ENCODE data around the gene TMEM63C.

DNA sequence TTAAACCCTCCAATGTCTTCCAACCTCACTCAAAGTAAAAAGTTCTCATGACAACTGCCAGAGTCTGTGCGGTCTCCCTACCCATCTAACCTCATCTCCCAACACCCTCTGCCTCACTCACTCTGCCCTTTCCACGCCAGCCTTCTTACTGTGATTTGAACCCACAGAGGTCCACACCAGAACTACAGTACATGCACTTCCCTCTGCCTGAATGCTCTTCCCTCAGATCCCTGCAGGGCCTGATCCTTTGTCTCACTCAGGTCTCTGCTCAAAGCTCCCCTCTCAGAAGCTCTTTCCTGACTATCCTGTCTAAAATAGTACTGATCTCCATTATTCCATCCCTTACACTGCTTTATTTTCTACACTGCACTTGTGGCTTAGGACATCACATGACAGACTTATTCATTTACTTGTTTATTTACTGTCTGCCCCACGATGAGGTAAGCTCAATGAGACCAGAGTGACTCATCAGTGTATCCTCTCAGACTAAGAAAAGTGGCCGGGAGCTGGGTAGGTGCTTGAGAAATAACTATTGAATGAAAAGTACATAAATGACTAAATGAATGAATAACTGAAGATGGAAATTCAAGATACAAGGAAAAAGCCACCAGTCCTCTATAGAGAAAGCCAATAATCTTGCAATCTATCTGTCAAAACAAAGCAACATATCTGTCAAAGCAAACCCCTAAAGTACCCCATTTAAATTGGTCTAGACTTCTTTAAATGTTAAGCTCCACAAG is 122.0 kb downstream of the TMEM63C start:
- TF ChIP-seq CTCF (IDR thresholded peaks at IDR 0.05; ENCODE audit: insufficient read depth, low read length, poor library complexity, severe bottlenecking), result no peak
- no peak for TF ChIP-seq EZH2phosphoT487 (conservative IDR thresholded peaks at IDR 0.05; ENCODE audit: low read length)
